ELF-1 (cell line): ENCODE results near the gene CFTR.
"Not testable (repeated sequence)": the region's sequence is repeated elsewhere in the genome, so short reads cannot be mapped to it uniquely, and the experiment has no call there.

Experiments
- DNase-seq: peaks from one replicate; pipeline ENCODE4 v3.0.0-alpha.2; 2016; ENCODE audit warnings: low read depth, low spot score

CFTR gene

GRCh38 chr7:117479225-117480054, at the start of gene CFTR:
TSS of gene CFTR (plus strand) at chr7:117480025. CDS start at chr7:117480095, 70 bp downstream.
- peak; percentile 35 for DNase-seq

- DNase-seq = no peak
Measured at GRCh38 chr7:117435475-117436043, 44.3 kb upstream of the CFTR start.

- no peak for DNase-seq
Measured at GRCh38 chr7:117444646-117445045, 35.2 kb upstream of the CFTR start.

- no peak for DNase-seq
Measured at GRCh38 chr7:117445206-117445605, 34.6 kb upstream of the CFTR start.

- no peak for DNase-seq
Measured at GRCh38 chr7:117446220-117446815, 33.5 kb upstream of the CFTR start.

- no peak for DNase-seq
Measured at GRCh38 chr7:117448655-117449054, 31.2 kb upstream of the CFTR start.

GRCh38 chr7:117458977-117459583, 20.7 kb upstream of the CFTR start:
- DNase-seq = no peak

GRCh38 chr7:117459735-117460134, 20.1 kb upstream of the CFTR start:
- no peak for DNase-seq

- not testable (repeated sequence) for DNase-seq
Measured at GRCh38 chr7:117460815-117461214, 19.0 kb upstream of the CFTR start.

GRCh38 chr7:117468174-117468573, 11.7 kb upstream of the CFTR start:
- DNase-seq = no peak

GRCh38 chr7:117470777-117471176, 9.0 kb upstream of the CFTR start:
- no peak for DNase-seq

GRCh38 chr7:117472335-117472734, 7.5 kb upstream of the CFTR start:
- no peak for DNase-seq

- no peak for DNase-seq
Measured at GRCh38 chr7:117476557-117477215, 3.1 kb upstream of the CFTR start.

GRCh38 chr7:117478836-117479224, 995 bp upstream of the CFTR start:
- DNase-seq = peak; percentile 13

GRCh38 chr7:117480055-117480362, 184 bp downstream of the CFTR start:
- DNase-seq = no peak

- no peak for DNase-seq
Measured at GRCh38 chr7:117480978-117481377, 1.2 kb downstream of the CFTR start.

GRCh38 chr7:117485118-117485620, 5.3 kb downstream of the CFTR start:
- DNase-seq = no peak

- DNase-seq = no peak
Measured at GRCh38 chr7:117489016-117489415, 9.2 kb downstream of the CFTR start.

- DNase-seq = no peak
Measured at GRCh38 chr7:117489430-117489829, 9.6 kb downstream of the CFTR start.

GRCh38 chr7:117489911-117490310, 10.1 kb downstream of the CFTR start:
- no peak for DNase-seq

- DNase-seq = no peak
Measured at GRCh38 chr7:117492649-117493048, 12.8 kb downstream of the CFTR start.

- DNase-seq = no peak
Measured at GRCh38 chr7:117493460-117493859, 13.6 kb downstream of the CFTR start.
